Duodenal mucosa (tissue), 2 donors: ENCODE measurements around the gene NAIF1.

Experiments
- H3K27ac ChIP-seq: one replicate; pipeline ENCODE4 v1.7.0; 2013; ENCODE audit warnings: low read depth, low read length
- H3K27me3 ChIP-seq, 2 donors: one replicate each; pipeline ENCODE4 v1.7.0; 2013; ENCODE audit warnings: low read length in 2 of 2, control low read depth in 1 of 2; ENCODE audit not compliant: insufficient read depth in 2 of 2, control insufficient read depth in 1 of 2
- H3K36me3 ChIP-seq, 2 donors: one replicate each; pipeline ENCODE4 v1.7.0; 2013; ENCODE audit warnings: low read length in 2 of 2, control low read depth in 1 of 2; ENCODE audit not compliant: insufficient read depth in 2 of 2, control insufficient read depth in 1 of 2
- H3K4me1 ChIP-seq, 2 donors: one replicate each; pipeline ENCODE4 v1.7.0; 2013; ENCODE audit warnings: low read length in 2 of 2, control low read depth in 1 of 2; ENCODE audit not compliant: insufficient read depth in 2 of 2, control insufficient read depth in 1 of 2
- H3K4me3 ChIP-seq, 2 donors: one replicate each; pipeline ENCODE4 v1.7.0; 2013; ENCODE audit warnings: low read length in 2 of 2, low read depth in 1 of 2
- H3K9ac ChIP-seq, 2 donors: one replicate each; pipeline ENCODE4 v1.7.0; 2013; ENCODE audit warnings: low read length in 2 of 2, low read depth in 1 of 2
- H3K9me3 ChIP-seq, 2 donors: one replicate each; pipeline ENCODE4 v1.7.0; 2013; ENCODE audit warnings: low read length in 2 of 2, control low read depth in 1 of 2; ENCODE audit not compliant: control insufficient read depth in 1 of 2

NAIF1 gene

GRCh38 chr9:128094950-128095544 lies 27.9 kb upstream of the NAIF1 start:
- H3K9me3 ChIP-seq = no peaks in the 10 kb centered on the region
- no peaks in the 10 kb centered on the region for H3K36me3 ChIP-seq
- no peaks in the 10 kb centered on the region for H3K27me3 ChIP-seq
- H3K4me1 ChIP-seq = peaks cover 45 to 51% of the 10 kb centered on the region in 2 donors
- peak overlapping the region; percentile 77 for H3K27ac ChIP-seq
- H3K9ac ChIP-seq = peak overlapping the region in 1 of 2 donors; percentile 48
- H3K4me3 ChIP-seq = no peak overlapping the region

GRCh38 chr9:128094166-128094949 lies 27.2 kb upstream of the NAIF1 start:
- peak overlapping the region in 1 of 2 donors; percentile 48 for H3K9ac ChIP-seq
- H3K4me1 ChIP-seq = peaks cover 38 to 44% of the 10 kb centered on the region in 2 donors
- H3K4me3 ChIP-seq = no peak overlapping the region
- no peaks in the 10 kb centered on the region for H3K27me3 ChIP-seq
- peak overlapping the region; percentile 77 for H3K27ac ChIP-seq
- no peaks in the 10 kb centered on the region for H3K9me3 ChIP-seq
- H3K36me3 ChIP-seq = no peaks in the 10 kb centered on the region

- Histone ChIP-seq H3K4me3 (no peak overlapping the region), H3K27me3 (no peaks in the 10 kb centered on the region), H3K4me1 (peaks cover 31 to 41% of the 10 kb centered on the region in 2 donors), H3K27ac (peak overlapping the region; percentile 77), H3K9me3 (no peaks in the 10 kb centered on the region), H3K36me3 (no peaks in the 10 kb centered on the region), H3K9ac (peak overlapping the region in 1 of 2 donors; percentile 4)
These were observed 25.9 kb upstream of the NAIF1 start for GRCh38 chr9:128093011-128093410.

DNA sequence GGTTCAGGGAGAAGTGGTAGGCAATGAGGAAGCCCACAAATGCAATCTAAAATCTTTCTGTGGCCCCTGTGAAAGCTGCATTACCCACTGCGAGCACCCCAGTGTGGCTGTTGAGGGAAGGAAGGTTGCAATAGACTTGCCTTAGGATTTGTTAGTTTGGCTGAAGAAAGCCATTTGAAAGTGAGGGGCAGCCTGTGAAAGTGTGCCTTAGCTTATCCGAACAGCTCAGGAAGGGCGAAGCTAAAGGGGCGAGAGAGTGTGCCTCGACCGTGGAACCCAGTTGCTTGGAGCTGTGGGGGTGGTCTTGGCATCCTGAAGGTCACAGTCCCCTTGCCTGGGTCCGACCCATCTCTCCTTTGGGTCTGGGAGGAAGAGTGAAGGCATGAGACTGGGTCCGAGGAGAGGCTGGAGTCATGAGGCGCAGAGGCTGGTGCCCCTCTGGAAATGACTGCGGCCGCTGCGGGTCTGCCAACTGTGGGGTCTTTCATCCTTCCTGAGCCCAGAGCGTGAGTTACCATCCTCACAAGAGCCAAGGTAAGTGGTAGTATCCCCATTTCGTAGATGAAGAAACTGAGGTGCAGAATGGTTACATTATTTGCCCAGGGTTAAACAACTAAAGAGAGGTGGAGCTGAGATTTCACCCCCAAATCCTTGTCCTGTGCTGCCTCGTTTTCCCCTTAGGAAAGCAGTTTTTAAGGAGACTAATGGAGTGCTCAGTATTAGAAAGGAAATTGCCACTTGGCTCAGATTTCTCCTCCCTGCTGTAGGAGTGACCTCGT lies 25.3 kb upstream of the NAIF1 start:
- H3K9ac ChIP-seq = no peak overlapping the region
- peaks cover 28 to 35% of the 10 kb centered on the region in 2 donors for H3K4me1 ChIP-seq
- H3K36me3 ChIP-seq = no peaks in the 10 kb centered on the region
- H3K27me3 ChIP-seq = no peaks in the 10 kb centered on the region
- no peaks in the 10 kb centered on the region for H3K9me3 ChIP-seq
- H3K27ac ChIP-seq = no peak overlapping the region
- H3K4me3 ChIP-seq = no peak overlapping the region

GRCh38 chr9:128091571-128091970 lies 24.5 kb upstream of the NAIF1 start:
- no peak overlapping the region for H3K27ac ChIP-seq
- no peak overlapping the region for H3K9ac ChIP-seq
- peaks cover 23 to 34% of the 10 kb centered on the region in 2 donors for H3K4me1 ChIP-seq
- no peaks in the 10 kb centered on the region for H3K9me3 ChIP-seq
- no peaks in the 10 kb centered on the region for H3K27me3 ChIP-seq
- no peaks in the 10 kb centered on the region for H3K36me3 ChIP-seq
- H3K4me3 ChIP-seq = no peak overlapping the region

GRCh38 chr9:128091144-128091543 lies 24.0 kb upstream of the NAIF1 start:
- H3K9me3 ChIP-seq = no peaks in the 10 kb centered on the region
- H3K27ac ChIP-seq = no peak overlapping the region
- H3K9ac ChIP-seq = no peak overlapping the region
- no peaks in the 10 kb centered on the region for H3K36me3 ChIP-seq
- no peaks in the 10 kb centered on the region for H3K27me3 ChIP-seq
- no peak overlapping the region for H3K4me3 ChIP-seq
- peaks cover 23 to 34% of the 10 kb centered on the region in 2 donors for H3K4me1 ChIP-seq

DNA sequence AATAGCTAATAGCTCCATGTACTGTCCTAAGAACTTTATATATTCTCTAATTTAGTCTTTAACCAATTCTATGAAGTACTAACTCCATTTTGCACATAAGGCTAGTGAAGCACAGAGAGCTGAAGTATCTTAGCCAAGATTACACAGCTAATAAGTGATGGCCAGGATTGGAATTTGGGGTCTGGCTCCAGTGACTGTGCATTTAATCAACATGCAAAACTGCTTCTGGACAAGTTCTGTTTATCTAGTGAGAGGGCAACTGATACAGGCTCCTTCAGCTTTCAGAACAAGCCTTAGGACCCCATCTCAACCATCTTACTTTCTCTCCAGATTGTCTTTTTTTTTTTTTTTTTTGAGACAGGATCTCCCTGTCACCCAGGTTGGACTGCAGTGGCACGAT lies 22.2 kb upstream of the NAIF1 start:
- no peaks in the 10 kb centered on the region for H3K9me3 ChIP-seq
- no peaks in the 10 kb centered on the region for H3K27me3 ChIP-seq
- H3K4me1 ChIP-seq = peaks cover 23 to 25% of the 10 kb centered on the region in 2 donors
- no peak overlapping the region for H3K4me3 ChIP-seq
- no peaks in the 10 kb centered on the region for H3K36me3 ChIP-seq
- no peak overlapping the region for H3K9ac ChIP-seq
- H3K27ac ChIP-seq = no peak overlapping the region

DNA sequence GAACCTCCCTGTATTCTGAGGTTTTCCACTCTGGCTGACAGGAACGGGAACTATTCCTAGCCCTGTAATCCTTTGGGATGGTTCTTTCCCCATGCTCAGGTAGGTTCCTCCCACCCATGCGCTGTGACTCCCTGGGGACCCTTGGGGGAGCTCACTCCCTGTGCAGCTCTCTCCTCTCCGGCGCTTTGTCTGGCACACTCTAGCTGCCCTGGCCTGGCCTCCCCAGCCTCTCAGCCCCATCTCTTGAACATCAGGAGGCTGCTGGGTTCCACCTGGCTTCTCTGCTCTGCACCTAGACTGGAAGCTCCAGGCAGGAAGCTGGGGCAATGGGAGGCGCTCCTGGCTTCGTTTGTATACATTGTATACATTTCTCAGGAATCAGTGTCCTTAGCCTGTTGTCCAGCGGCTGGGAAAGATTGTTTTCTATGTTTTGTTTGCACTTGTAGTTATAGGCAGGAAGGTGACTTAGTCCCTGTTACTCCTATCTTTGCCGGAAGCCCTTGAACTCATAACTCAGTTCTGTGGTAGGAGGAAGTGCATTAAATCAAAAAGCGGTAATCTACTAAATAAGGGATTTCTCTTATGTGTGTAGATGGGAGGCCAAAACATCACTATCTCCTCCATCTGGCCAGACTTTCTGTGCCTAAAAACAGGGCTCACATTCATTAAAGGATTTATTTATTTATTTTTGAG lies 21.3 kb upstream of the NAIF1 start:
- Histone ChIP-seq H3K27me3 (no peaks in the 10 kb centered on the region), H3K27ac (no peak overlapping the region), H3K9me3 (no peaks in the 10 kb centered on the region), H3K9ac (no peak overlapping the region), H3K36me3 (no peaks in the 10 kb centered on the region), H3K4me3 (no peak overlapping the region), H3K4me1 (peaks cover 16 to 20% of the 10 kb centered on the region in 2 donors)

DNA sequence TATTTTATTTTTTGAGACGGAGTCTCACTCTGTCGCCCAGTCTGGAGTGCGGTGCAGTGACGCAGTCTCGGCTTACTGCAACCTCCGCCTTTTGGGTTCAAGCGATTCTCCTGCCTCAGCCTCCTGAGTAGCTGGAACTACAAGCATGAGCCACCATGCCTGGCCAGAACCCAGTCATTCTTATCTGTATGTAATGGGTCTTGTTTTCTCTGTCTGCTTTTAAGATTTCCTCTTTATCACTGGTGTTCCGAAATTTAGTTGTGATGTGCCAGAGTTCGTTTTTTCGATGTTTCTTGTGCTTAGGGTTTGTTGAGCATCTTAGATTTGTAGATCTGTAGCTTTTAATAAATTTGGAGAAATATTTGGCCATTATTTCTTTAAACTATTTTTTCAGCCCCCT lies 20.1 kb upstream of the NAIF1 start:
- H3K27ac ChIP-seq = no peak overlapping the region
- no peaks in the 10 kb centered on the region for H3K27me3 ChIP-seq
- H3K4me1 ChIP-seq = peaks cover 6 to 13% of the 10 kb centered on the region in 2 donors
- H3K9me3 ChIP-seq = no peaks in the 10 kb centered on the region
- H3K36me3 ChIP-seq = no peaks in the 10 kb centered on the region
- H3K9ac ChIP-seq = no peak overlapping the region
- no peak overlapping the region for H3K4me3 ChIP-seq
